ENCODE results near the gene GSPT2.

- no peak for TF ChIP-seq GATA3 (IDR thresholded peaks at IDR 0.05; ENCODE audit: low read depth, low read length)
- no peak for TF ChIP-seq GATA2 (IDR thresholded peaks at IDR 0.05; ENCODE audit: low read depth, low read length)
Measured at GRCh38 chrX:51759055-51759839, 16.0 kb downstream of the GSPT2 start.

All from SH-SY5Y (cell line).